HPDE6-E6E7 (cell line): ENCODE results near the gene HDAC9.

ENCODE experiments used
- DNase-seq: peaks from one replicate; pipeline ENCODE4 v3.0.0; 2011; ENCODE audit warnings: missing footprints; ENCODE audit errors: extremely low spot score

The HDAC9 gene

DNA sequence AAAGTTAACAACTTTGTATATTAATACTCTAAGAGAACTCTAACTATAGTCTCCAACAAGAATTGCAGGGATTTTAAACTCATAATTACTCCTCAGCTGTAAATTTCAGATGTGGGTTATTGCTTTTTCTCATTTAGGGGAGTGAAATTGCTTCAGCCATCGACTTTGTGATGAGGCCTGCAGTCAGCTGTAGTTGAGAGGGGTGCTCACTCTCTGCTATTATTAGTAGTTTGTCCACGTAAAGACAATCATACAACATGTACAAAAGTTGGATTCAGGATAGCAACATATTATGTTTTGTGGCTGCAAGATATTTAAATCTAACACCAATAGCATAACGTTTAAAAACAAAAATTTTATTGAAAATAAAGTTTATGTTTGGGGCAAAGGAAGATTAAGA, 28.7 kb downstream of the HDAC9 start:
- DNase-seq: no peak

DNA sequence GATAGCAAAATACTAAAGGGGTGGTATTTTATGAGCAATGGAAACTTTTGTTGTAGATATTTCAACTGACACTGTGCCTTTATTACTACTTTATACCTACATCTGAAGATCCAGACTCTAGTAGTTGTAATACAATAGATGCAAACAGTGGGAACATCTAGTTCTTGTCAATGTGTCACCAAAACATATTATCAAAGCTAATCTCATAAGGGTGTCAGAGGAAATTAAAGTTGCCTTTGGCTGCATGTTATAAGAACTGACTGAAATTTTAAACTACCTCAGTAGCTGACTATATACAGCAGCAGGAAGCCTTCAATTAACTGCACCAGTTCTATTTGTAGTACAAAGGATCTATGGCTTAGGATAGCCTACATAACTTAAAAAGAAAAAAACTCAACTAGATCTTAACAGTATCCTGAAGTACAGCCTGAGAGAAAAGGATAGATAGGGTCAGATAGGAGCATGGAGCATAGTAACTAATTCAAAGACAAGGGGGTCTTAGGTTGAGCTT, 30.9 kb downstream of the HDAC9 start:
- no peak for DNase-seq

- no peak for DNase-seq
These were observed 33.7 kb downstream of the HDAC9 start for GRCh38 chr7:18529239-18529638.

DNA sequence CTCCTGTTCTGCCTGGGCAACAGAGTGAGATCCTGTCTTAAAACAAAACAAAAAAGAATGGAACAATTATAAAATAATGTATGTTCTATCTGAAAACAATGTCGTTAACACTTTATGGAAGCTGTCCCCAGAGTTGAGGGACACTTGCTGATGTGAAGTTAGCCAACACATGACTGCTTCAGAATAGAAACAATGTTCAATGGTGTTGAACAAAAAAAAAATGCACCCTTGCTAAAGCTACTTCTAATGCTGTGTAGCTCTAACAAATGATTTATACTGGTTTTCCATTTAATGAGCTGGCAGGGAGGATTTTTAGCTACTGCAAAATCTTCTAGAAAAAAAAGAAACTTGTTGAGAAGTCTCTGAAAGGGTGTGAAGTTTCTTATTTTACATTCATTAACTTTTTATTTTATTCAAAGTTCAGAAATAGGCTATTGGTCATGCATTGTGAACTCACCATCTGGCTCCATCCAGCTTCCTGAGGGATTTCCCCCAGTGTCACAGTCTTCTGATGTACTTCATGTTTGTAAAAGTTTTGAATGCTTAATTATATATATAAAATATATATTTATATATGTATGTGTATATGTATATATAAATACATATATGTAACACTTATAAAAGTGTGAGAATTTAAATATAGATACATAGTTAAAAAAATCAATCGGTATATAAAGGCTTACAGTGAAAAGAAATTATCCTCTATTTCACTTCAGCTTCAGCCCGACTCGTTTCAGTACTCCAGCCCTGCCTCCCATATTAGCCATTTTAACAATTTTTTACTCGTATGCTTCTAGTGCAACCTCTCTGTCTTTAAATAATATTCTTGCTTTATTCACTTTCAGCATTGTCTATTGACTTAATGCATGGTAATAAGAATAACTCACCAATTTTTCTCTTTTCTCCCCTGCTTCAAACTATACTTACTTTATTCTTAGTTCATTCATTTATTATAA, 35.0 kb downstream of the HDAC9 start:
- no peak for DNase-seq

DNA sequence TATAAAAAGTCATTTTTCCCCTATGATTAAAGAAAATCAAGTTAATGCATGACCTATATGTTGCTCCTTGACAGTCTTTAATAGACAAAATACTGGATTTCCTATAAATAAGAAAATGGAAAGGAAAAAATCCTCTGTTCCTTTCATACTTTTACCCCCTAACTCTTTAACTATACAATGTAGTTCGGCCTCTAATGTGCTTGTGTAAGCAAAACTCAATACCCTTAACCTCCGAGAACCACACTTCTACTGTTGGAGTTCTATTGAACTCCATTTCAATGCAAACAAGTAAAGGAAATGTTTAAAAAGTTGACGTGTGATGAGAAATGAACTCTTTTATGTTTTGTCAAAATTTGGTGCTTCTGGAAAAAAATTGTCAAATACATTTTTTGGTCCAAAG, 36.0 kb downstream of the HDAC9 start:
- DNase-seq: no peak

DNA sequence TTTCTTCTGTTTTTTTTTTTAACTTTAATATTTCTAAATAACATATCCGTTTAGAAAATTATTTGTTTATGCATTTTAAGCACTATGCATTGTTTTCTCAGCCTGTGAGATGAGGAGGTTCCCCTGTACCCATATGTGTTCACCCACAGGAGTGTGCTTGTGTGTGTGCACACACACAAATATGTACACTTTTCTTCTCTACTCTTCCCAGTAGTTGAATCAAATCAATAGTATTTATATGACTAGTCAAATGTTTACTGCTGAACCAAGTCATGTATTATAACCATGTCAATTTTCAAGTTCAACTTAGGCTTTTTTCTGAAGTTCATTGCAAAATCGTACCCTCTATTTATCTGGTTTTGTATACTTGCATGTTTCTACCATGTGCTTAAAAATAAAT, 37.3 kb downstream of the HDAC9 start:
- DNase-seq: no peak

- DNase-seq: no peak
These were observed 38.9 kb downstream of the HDAC9 start for GRCh38 chr7:18534481-18534880.

DNA sequence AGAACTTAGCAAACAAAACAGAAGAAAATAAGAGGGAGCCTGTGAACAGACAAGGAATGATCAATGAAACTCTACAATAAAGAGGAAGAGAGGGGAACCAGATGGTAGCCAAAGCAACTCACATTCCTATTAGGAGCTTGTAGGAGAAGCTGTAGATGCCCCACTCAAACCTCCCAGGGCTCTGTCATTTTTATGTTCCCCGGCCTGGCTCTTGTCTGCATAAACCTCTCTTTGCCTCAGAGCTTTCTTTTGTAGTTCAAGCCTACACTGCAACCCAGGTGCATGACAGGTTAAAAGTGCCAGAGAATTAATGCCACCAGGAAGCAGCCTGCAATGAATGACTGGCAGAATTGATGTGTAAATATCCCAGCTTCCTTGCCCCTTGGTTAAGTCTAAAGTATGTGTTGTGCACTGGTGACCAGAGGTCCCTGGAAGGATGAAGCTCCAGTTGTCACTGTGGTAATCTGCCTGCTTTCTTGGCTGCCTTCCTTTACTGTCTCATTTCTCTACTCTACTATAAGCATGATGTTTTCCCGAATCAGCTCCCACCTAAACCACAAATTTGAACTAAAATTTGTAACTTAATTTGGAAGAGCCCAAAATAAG, 40.4 kb downstream of the HDAC9 start:
- DNase-seq: no peak

GRCh38 chr7:18536486-18536885, 40.9 kb downstream of the HDAC9 start:
- DNase-seq: no peak

GRCh38 chr7:18538554-18539250, 43.2 kb downstream of the HDAC9 start:
- no peak for DNase-seq

- DNase-seq: no peak
These were observed 44.8 kb downstream of the HDAC9 start for GRCh38 chr7:18540396-18540795.

- DNase-seq: no peak
These were observed 45.8 kb downstream of the HDAC9 start for GRCh38 chr7:18541181-18541870.

- DNase-seq: no peak
These were observed 46.3 kb downstream of the HDAC9 start for GRCh38 chr7:18541871-18542212.

- DNase-seq: no peak
These were observed 51.0 kb downstream of the HDAC9 start for GRCh38 chr7:18546576-18546975.

DNA sequence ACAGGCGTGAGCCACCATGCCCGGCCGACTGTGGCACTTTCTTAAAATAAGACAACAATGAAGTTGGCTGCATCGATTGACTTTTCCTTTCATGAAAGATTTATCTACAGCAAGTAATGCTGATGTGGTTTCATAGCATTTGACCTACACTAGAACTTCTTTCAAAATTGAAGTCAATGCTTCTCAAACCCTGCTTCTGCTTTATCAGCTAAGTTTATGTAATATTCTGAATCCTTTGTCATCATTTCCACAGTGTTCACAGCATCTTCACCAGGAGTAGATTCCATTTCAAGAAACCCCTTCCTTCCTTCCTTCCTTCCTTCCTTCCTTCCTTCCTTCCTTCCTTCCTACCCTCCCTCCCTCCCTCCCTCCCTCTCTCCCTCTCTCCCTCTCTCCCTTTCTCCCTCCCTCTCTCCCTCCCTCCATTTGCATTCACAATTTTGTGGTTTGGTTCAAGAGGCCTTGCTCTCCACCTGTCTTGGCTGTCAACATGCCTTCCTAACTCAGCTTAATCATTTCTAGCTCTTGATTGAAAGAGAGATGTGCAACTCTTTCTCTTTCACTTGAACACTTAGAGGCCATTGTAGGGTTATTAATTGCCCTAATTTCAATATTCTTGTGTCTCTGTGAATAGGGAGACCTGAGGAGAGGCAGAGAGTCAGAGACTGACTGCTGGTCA, 52.1 kb downstream of the HDAC9 start:
- DNase-seq: no peak

- DNase-seq: no peak
These were observed 53.0 kb downstream of the HDAC9 start for GRCh38 chr7:18548534-18548933.

DNA sequence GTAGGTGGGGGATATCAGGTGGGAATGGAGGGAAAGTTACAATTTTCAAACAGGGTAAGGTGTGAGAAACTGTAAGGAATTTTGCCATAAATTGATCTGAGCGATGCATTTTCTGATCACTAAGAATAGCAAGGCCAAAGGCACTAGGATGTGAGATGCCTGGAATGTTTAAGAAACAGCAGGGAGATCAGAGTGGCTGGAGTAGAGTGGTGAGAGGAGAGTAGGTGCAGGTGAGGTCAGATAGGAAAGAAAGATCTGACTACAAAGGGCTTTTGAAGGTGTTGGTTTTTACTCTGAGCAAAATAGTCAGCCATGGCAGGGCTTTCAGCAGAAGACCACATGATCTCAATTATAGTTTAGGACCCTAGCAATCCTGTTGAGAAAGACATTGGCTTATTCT, 55.0 kb downstream of the HDAC9 start:
- no peak for DNase-seq

GRCh38 chr7:18552316-18552916, 56.9 kb downstream of the HDAC9 start:
- no peak for DNase-seq

DNA sequence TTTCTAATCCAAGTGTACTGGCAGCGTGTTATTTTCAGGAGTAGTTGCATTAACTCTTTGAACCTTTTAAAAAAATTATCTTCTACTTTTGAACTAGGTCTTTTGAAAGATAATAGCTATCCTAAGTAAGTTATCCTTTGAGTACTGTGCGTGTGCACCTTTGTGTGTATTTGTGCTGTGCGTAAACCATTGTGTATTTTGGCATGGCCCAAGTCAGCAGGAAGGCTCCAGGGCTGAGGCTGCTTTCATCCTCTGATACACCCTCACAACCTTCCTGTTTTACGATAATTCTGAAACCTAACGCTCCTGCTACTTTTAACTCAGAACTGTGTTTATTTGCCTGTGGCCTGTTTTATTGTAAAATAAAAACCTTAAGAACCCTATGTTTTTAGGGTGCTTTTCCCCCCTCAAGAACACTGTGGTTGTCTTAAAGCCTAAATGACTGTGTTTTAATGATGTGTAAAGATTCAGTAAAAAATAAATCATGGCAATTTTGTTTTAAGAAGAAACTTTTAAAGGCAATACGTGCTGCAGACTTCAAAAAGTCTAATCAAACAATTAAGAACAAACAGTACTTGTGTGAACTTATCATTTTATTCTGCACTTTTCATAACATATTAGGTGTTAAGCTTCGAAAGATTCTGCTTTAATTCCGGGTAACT, 57.5 kb downstream of the HDAC9 start:
- DNase-seq: no peak

- no peak for DNase-seq
These were observed 58.1 kb downstream of the HDAC9 start for GRCh38 chr7:18553605-18554003.
